Measurements from ENCODE around the gene AUTS2.

- no peak for TF ChIP-seq CTCF (IDR thresholded peaks at IDR 0.05 in 8 of 11, conservative IDR thresholded peaks at IDR 0.05 in 3 of 11)
- no peak for TF ChIP-seq POLR2A (IDR thresholded peaks at IDR 0.05)
- no peak for TF ChIP-seq POLR2AphosphoS5 (IDR thresholded peaks at IDR 0.05)
These were observed 67.1 kb downstream of the AUTS2 start for GRCh38 chr7:69665369-69665768.

Measured in spleen (tissue), 7 donors.